Endothelial cell of umbilical vein (primary cell): ENCODE data around the gene RNF224. TPM values are rescaled to one million over a fixed set of nuclear protein-coding genes. Genes with fewer than 3 reads are reported as not detected.

Experiments used
- BruUV-seq: library from RNA; stranded (reverse); fragments of 400-500 nt; replicated peaks from 2 replicates; lab custom pipeline; 2021; lab: Mats Ljungman, UMichigan
- CTCF ChIA-PET: fragments of 300-600, 350-600 bp; sonication (Branson Sonifier 250); formaldehyde crosslinking; loops from one replicate; lab custom pipeline; 2021; ENCODE audit warnings: antibody characterized with exemption, inconsistent platforms; lab: Charles Lee
- POLR2A ChIA-PET: fragments of 300-600, 350-600 bp; sonication (Branson Sonifier 250); formaldehyde crosslinking; loops from one replicate; lab custom pipeline; 2021; ENCODE audit warnings: antibody characterized with exemption, inconsistent platforms; lab: Charles Lee
- DNase-seq: peaks from one replicate; pipeline ENCODE4 v3.0.0-alpha.2; 2011; ENCODE audit warnings: low read depth, low spot score
- FAIRE-seq: peaks from 2 replicates; lab custom pipeline; 2011; peaks lifted over from hg19 to GRCh38; lab: Jason Lieb, UNC
- H2AFZ ChIP-seq: 2 replicates; pipeline ENCODE4 v1.6.0; 2012; ENCODE audit warnings: low read depth, low read length, control low read depth, inconsistent platforms
- H3K27ac ChIP-seq: 2 replicates; pipeline ENCODE4 v1.5.1; 2011; ENCODE audit warnings: low read depth, mild to moderate bottlenecking, control low read depth, low read length, moderate library complexity; ENCODE audit not compliant: insufficient read depth
- H3K27me3 ChIP-seq, 2 experiments: 2 replicates each; pipeline versions ENCODE4 v1.6.0 to v1.6.1; 2011; ENCODE audit warnings: low read length in 2 of 2, mixed read lengths in 1 of 2; ENCODE audit not compliant: control insufficient read depth in 2 of 2, insufficient read depth in 2 of 2
- H3K36me3 ChIP-seq, 2 experiments: 2 replicates in 1 of 2; 3 replicates in 1 of 2; pipeline ENCODE4 v1.5.1; 2011; ENCODE audit warnings: low read length in 2 of 2, mild to moderate bottlenecking in 1 of 2, moderate library complexity in 1 of 2; ENCODE audit not compliant: control insufficient read depth in 2 of 2, insufficient read depth in 2 of 2; ENCODE audit errors: extremely low read depth in 1 of 2
- H3K4me1 ChIP-seq: 3 replicates; pipeline ENCODE4 v1.5.1; 2011; ENCODE audit warnings: mild to moderate bottlenecking, low read length; ENCODE audit not compliant: control insufficient read depth, insufficient read depth; ENCODE audit errors: extremely low read depth
- H3K4me2 ChIP-seq: 2 replicates; pipeline ENCODE4 v1.6.1; 2011; ENCODE audit warnings: low read length, control low read depth, mixed read lengths; ENCODE audit not compliant: insufficient read depth
- H3K4me3 ChIP-seq, 3 experiments: fragments of 200-600 bp in 1 of 3; sonication (generic), shearing (Covaris generic) in 1 of 3; replicated peaks in 1 of 3; 2 replicates each; pipeline ENCODE4 v1.5.1; 2011 to 2016; ENCODE audit warnings: control low read depth in 3 of 3, low read length in 3 of 3, mild to moderate bottlenecking in 2 of 3, inconsistent platforms in 1 of 3, low read depth in 1 of 3, moderate library complexity in 1 of 3; ENCODE audit not compliant: insufficient read depth in 1 of 3
- H3K79me2 ChIP-seq: 2 replicates; pipeline ENCODE4 v1.6.0; 2012; ENCODE audit warnings: low read length, inconsistent platforms; ENCODE audit not compliant: control insufficient read depth, insufficient read depth
- H3K9ac ChIP-seq: replicated peaks from 2 replicates; pipeline ENCODE3; 2011; ENCODE audit warnings: low read length, control low read depth; ENCODE audit not compliant: insufficient read depth; ENCODE audit errors: extremely low read depth
- H3K9me1 ChIP-seq: replicated peaks from 3 replicates; pipeline ENCODE4 v1.6.0; 2011; ENCODE audit warnings: mild to moderate bottlenecking, low read length; ENCODE audit not compliant: control insufficient read depth, insufficient read depth; ENCODE audit errors: extremely low read depth
- H3K9me3 ChIP-seq: replicated peaks from 2 replicates; pipeline ENCODE4 v1.5.1; 2012; ENCODE audit warnings: low read length, inconsistent platforms; ENCODE audit not compliant: control insufficient read depth, insufficient read depth
- H4K20me1 ChIP-seq: replicated peaks from 2 replicates; pipeline ENCODE3; 2011; ENCODE audit warnings: mild to moderate bottlenecking, low read length; ENCODE audit not compliant: control insufficient read depth, insufficient read depth; ENCODE audit errors: extremely low read depth
- EZH2 ChIP-seq: IDR thresholded peaks from 2 replicates; pipeline ENCODE4 v1.6.1; 2012; ENCODE audit warnings: borderline replicate concordance, low read depth, mild to moderate bottlenecking, moderate library complexity, low read length, inconsistent platforms; ENCODE audit not compliant: severe bottlenecking
- FOS ChIP-seq: IDR thresholded peaks from 2 replicates; pipeline ENCODE4 v1.6.1; 2011; ENCODE audit warnings: mild to moderate bottlenecking, low read length, moderate library complexity, borderline replicate concordance; ENCODE audit not compliant: insufficient read depth
- GATA2 ChIP-seq: IDR thresholded peaks from 2 replicates; pipeline ENCODE4 v1.7.0; 2011; ENCODE audit warnings: low read depth, mild to moderate bottlenecking, moderate library complexity, mixed read lengths, low read length; ENCODE audit not compliant: insufficient read length, insufficient read depth
- JUN ChIP-seq: IDR thresholded peaks from 2 replicates; pipeline ENCODE4 v1.6.1; 2011; ENCODE audit warnings: borderline replicate concordance, low read depth; ENCODE audit not compliant: insufficient read length, insufficient read depth
- MYC ChIP-seq: IDR thresholded peaks from one replicate; pipeline ENCODE4 v1.6.1; 2011; ENCODE audit warnings: mild to moderate bottlenecking, low read depth, low read length
- POLR2A ChIP-seq: IDR thresholded peaks from 2 replicates; pipeline ENCODE4 v1.6.1; 2012; ENCODE audit warnings: low read depth, mild to moderate bottlenecking, control low read depth, low read length
- POLR2AphosphoS5 ChIP-seq: IDR thresholded peaks from 2 replicates; pipeline ENCODE4 v1.6.1; 2012; ENCODE audit warnings: low read depth, mild to moderate bottlenecking, control low read depth, low read length, moderate library complexity; ENCODE audit not compliant: insufficient read depth
- dilution Hi-C: fragments of 300-500 bp; cut with MboI; formaldehyde crosslinking; loops from one replicate; pipeline ENCODE4 v1.15.0; 2019; ENCODE audit warnings: low sequenced_read_pairs; ENCODE audit not compliant: extremely low pct_ligation_motif_present
- intact Hi-C: fragments of 100-400 bp; cut with micrococcal nuclease; formaldehyde crosslinking; loops from one replicate; pipeline ENCODE4 v1.10.0; 2022
- polyA plus RNA-seq, 4 experiments: library from polyadenylated mRNA; depleted of rRNA in 3 of 4; stranded (reverse) in 3 of 4; unstranded in 1 of 4; fragments of >200 nt; gene quantifications; 2 replicates each; pipeline versions ENCODE4 v1.2.1 to v1.2.3, GENCODE V29; 2011 to 2012; ENCODE audit warnings: missing spikeins in 1 of 4
- total RNA-seq: library from RNA; stranded (reverse); gene quantifications from 2 replicates; pipeline ENCODE4 v1.2.3, GENCODE V29; 2021
- TF ChIP-seq, protein P1 (sequence below): IDR thresholded peaks from 2 replicates; pipeline ENCODE4 v1.6.1; 2011; ENCODE audit not compliant: insufficient read depth, insufficient read length
- TF ChIP-seq, protein P2 (sequence below), 2 donors: IDR thresholded peaks; 1 replicate in 1 of 2; 2 replicates in 1 of 2; pipeline ENCODE4 v1.5.1; 2011; ENCODE audit warnings: low read length in 2 of 2, mild to moderate bottlenecking in 2 of 2, moderate library complexity in 2 of 2, control low read depth in 1 of 2, inconsistent platforms in 1 of 2, low read depth in 1 of 2; ENCODE audit not compliant: insufficient read depth in 1 of 2; ENCODE audit errors: extremely low read depth in 1 of 2

Gene RNF224
- total and polyA plus RNA-seq, 2 donors (not counting 3 experiments of a cell fraction or from before 2014, with no cell fraction given): not detected

DNA sequence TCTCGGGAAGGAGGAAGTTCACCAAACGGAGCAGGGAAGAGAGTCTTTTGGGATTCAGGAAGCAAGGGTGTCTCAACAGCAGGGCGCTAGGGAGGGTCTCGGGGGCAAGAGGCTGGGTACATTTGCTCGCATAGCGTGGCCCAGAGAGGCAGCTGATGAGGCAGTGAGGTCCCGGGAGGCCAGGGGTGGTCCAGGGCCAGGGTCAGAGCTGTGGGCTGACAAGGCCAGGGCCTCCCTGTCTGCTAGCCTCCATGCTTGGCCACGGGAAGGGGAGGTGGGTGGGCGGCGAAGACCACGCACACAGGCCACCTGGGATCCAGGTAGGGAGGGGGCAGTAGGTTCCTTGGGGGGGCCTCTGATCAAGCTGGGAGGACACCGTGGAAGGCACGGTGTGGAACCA is 15.8 kb upstream of the RNF224 start:
- Histone ChIP-seq H3K9me1 (no peaks in the 10 kb centered on the region), H3K79me2 (peaks cover 8% of the 10 kb centered on the region), H3K9me3 (no peaks in the 10 kb centered on the region), H2AFZ (no peak overlapping the region), H4K20me1 (no peaks in the 10 kb centered on the region), H3K9ac (no peak overlapping the region), H3K4me2 (no peak overlapping the region), H3K4me1 (peaks cover 2% of the 10 kb centered on the region), H3K36me3 (peaks cover 0 to 7% of the 10 kb centered on the region in 2 experiments), H3K27me3 (no peaks in the 10 kb centered on the region), H3K27ac (no peak overlapping the region), H3K4me3 (no peak overlapping the region)
- TF ChIP-seq, protein P1, sequence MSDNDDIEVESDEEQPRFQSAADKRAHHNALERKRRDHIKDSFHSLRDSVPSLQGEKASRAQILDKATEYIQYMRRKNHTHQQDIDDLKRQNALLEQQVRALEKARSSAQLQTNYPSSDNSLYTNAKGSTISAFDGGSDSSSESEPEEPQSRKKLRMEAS: no peak
- TF ChIP-seq, protein P2, sequence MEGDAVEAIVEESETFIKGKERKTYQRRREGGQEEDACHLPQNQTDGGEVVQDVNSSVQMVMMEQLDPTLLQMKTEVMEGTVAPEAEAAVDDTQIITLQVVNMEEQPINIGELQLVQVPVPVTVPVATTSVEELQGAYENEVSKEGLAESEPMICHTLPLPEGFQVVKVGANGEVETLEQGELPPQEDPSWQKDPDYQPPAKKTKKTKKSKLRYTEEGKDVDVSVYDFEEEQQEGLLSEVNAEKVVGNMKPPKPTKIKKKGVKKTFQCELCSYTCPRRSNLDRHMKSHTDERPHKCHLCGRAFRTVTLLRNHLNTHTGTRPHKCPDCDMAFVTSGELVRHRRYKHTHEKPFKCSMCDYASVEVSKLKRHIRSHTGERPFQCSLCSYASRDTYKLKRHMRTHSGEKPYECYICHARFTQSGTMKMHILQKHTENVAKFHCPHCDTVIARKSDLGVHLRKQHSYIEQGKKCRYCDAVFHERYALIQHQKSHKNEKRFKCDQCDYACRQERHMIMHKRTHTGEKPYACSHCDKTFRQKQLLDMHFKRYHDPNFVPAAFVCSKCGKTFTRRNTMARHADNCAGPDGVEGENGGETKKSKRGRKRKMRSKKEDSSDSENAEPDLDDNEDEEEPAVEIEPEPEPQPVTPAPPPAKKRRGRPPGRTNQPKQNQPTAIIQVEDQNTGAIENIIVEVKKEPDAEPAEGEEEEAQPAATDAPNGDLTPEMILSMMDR (IDR thresholded peaks at IDR 0.05; ENCODE audit: extremely low read depth in 1 of 2, insufficient read depth in 1 of 2, low read depth in 1 of 2, low read length in 2 of 2): no peak
- TF ChIP-seq GATA2: no peak
- TF ChIP-seq JUN: no peak
- no peak for TF ChIP-seq EZH2
- TF ChIP-seq MYC: no peak
- TF ChIP-seq FOS: no peak
- no peak for TF ChIP-seq POLR2AphosphoS5
- TF ChIP-seq POLR2A: no peak
- CTCF ChIA-PET: interaction anchor here (1.1 kb wide), 1 partner anchor 23 kb away, joined by 3 read pairs; the partner anchor contains the start of genes ANAPC2 and SSNA1
- DNase-seq (no peak), FAIRE-seq (no peak)
- intact Hi-C loops (no loop called here), dilution Hi-C loops (no loop called here)
- POLR2A ChIA-PET: no interaction called here
- no TSS peak for BruUV-seq
